ENCODE measurements around the gene C3orf38.

The C3orf38 gene

DNA sequence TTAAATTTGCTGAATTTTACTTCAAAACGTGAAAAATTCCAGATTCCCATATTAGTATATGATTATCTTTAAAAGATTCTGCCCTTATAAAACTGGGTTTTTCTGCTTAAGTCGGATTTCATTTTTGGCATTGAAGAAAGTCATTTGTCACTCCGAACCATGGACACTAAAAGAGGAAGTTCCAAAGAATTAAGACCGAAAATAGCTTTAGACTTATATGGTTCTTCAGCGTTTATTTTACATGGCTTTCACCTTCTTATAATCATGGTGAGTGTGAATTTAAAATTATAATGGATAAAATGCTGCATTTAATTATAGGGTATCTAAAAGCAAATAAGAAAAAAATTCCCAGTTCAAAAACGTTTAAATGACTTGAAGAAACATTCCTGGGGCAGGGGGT lies 1.0 kb downstream of the C3orf38 start:
- DNase-seq (ENCODE audit: low spot score), result no peak

DNA sequence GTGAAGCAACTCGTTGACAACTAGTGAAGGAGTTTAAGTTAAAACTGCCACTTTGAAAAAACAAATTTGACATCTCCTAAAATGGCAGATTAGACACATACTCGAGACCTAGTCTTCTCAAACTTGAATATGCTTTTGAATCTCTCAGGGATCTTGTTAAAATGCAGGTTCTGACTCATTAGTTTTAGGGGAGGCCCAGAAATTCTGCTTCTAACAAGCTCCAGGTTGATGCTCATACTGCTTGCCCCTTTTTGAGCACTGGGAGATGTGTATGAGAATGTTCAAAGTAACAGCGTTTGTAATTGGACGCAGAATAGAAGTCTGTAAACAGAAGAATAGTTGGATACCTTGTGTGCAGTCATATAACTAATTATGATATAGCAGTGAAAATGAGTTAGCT lies 1.6 kb downstream of the C3orf38 start:
- ATAC-seq (ENCODE audit: low read depth), result no peak
- H3K27ac ChIP-seq (ENCODE audit: poor library complexity, severe bottlenecking), result no peak overlapping the region
- TF ChIP-seq, protein P1, sequence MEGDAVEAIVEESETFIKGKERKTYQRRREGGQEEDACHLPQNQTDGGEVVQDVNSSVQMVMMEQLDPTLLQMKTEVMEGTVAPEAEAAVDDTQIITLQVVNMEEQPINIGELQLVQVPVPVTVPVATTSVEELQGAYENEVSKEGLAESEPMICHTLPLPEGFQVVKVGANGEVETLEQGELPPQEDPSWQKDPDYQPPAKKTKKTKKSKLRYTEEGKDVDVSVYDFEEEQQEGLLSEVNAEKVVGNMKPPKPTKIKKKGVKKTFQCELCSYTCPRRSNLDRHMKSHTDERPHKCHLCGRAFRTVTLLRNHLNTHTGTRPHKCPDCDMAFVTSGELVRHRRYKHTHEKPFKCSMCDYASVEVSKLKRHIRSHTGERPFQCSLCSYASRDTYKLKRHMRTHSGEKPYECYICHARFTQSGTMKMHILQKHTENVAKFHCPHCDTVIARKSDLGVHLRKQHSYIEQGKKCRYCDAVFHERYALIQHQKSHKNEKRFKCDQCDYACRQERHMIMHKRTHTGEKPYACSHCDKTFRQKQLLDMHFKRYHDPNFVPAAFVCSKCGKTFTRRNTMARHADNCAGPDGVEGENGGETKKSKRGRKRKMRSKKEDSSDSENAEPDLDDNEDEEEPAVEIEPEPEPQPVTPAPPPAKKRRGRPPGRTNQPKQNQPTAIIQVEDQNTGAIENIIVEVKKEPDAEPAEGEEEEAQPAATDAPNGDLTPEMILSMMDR (IDR thresholded peaks at IDR 0.05; ENCODE audit: poor library complexity, severe bottlenecking), result no peak
- peaks cover 37% of the 10 kb centered on the region for H3K36me3 ChIP-seq (ENCODE audit: low read depth)
- peaks cover 22% of the 10 kb centered on the region for H3K4me1 ChIP-seq (ENCODE audit: insufficient read depth, poor library complexity, severe bottlenecking)
- peak overlapping the region; percentile 75 for H3K4me3 ChIP-seq (ENCODE audit: severe bottlenecking)
- no peaks in the 10 kb centered on the region for H3K27me3 ChIP-seq (ENCODE audit: insufficient read depth, poor library complexity, severe bottlenecking)
- H3K9me3 ChIP-seq (ENCODE audit: severe bottlenecking), result no peaks in the 10 kb centered on the region
- DNase-seq (ENCODE audit: low spot score), result no peak

More for the DNA sequence above, 1.0 kb downstream of the C3orf38 start:
- no peak for ATAC-seq (ENCODE audit: low read depth)
- H3K4me3 ChIP-seq (ENCODE audit: severe bottlenecking), result peak overlapping the region; percentile 75
- peak overlapping the region; percentile 86 for H3K27ac ChIP-seq (ENCODE audit: poor library complexity, severe bottlenecking)
- no peaks in the 10 kb centered on the region for H3K9me3 ChIP-seq (ENCODE audit: severe bottlenecking)
- TF ChIP-seq, protein P1 (IDR thresholded peaks at IDR 0.05; ENCODE audit: poor library complexity, severe bottlenecking), result no peak
- H3K36me3 ChIP-seq (ENCODE audit: low read depth), result peaks cover 32% of the 10 kb centered on the region
- H3K27me3 ChIP-seq (ENCODE audit: insufficient read depth, poor library complexity, severe bottlenecking), result no peaks in the 10 kb centered on the region
- peaks cover 22% of the 10 kb centered on the region for H3K4me1 ChIP-seq (ENCODE audit: insufficient read depth, poor library complexity, severe bottlenecking)

DNA sequence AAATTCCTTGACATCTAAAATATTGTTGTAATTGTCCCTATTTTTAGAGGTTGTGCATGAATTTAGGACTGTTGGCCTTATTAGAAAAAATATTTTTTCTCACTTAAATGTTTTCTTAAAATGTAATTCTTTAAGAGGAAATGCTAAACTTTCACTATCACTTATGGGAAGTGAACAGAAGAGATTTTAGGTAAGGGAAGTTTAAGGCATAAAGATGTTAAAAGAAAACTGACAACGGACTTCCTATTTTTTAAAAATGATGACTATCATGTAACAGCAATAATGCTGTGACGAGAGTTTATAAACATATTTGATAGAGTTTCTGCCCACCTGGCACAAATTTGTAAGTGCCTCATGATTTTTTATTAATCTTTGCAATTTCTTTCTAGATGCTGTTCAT lies 3.1 kb downstream of the C3orf38 start:
- Histone ChIP-seq H3K27ac (ENCODE audit: poor library complexity, severe bottlenecking) (no peak overlapping the region), H3K4me3 (ENCODE audit: severe bottlenecking) (no peak overlapping the region), H3K36me3 (ENCODE audit: low read depth) (peaks cover 52% of the 10 kb centered on the region), H3K27me3 (ENCODE audit: insufficient read depth, poor library complexity, severe bottlenecking) (no peaks in the 10 kb centered on the region), H3K4me1 (ENCODE audit: insufficient read depth, poor library complexity, severe bottlenecking) (peaks cover 22% of the 10 kb centered on the region), H3K9me3 (ENCODE audit: severe bottlenecking) (no peaks in the 10 kb centered on the region)
- TF ChIP-seq, protein P1 (IDR thresholded peaks at IDR 0.05; ENCODE audit: poor library complexity, severe bottlenecking), result no peak
- ATAC-seq (ENCODE audit: low read depth) (no peak), DNase-seq (ENCODE audit: low spot score) (no peak)

DNA sequence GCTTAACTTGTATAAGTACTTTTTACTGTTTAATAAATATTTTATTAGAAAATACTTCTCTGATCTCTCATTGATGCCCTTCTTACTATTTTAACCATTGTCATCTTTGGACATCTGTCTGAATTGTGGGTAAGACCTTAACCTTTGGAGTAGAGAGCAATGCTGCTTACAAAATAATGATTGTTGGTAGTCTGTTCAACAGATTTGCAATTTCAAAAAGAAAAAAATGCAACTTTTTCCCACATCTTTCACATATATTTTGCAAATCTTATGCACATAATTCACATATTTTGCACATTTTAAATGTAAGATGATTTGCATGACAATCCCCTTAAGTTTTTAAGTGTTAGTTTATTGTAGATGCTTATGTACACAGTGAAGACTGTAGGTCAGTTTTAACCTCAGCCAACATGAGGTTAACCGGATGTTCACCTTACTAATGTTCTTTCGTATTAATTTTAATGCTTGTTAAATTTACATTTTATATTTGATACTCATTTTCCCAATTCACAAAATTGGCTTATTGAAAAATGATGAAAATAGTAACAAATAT lies 16.7 kb downstream of the C3orf38 start:
- no peaks in the 10 kb centered on the region for H3K4me1 ChIP-seq (ENCODE audit: insufficient read depth, poor library complexity, severe bottlenecking)
- no peak for ATAC-seq (ENCODE audit: low read depth)
- no peak overlapping the region for H3K4me3 ChIP-seq (ENCODE audit: severe bottlenecking)
- H3K36me3 ChIP-seq (ENCODE audit: low read depth), result peaks cover 17% of the 10 kb centered on the region; the same call in 1 of the 2 replicates
- H3K27ac ChIP-seq (ENCODE audit: poor library complexity, severe bottlenecking), result no peak overlapping the region
- no peak for DNase-seq (ENCODE audit: low spot score)
- no peaks in the 10 kb centered on the region for H3K9me3 ChIP-seq (ENCODE audit: severe bottlenecking)
- no peaks in the 10 kb centered on the region for H3K27me3 ChIP-seq (ENCODE audit: insufficient read depth, poor library complexity, severe bottlenecking)
- TF ChIP-seq, protein P1 (IDR thresholded peaks at IDR 0.05; ENCODE audit: poor library complexity, severe bottlenecking), result no peak

DNA sequence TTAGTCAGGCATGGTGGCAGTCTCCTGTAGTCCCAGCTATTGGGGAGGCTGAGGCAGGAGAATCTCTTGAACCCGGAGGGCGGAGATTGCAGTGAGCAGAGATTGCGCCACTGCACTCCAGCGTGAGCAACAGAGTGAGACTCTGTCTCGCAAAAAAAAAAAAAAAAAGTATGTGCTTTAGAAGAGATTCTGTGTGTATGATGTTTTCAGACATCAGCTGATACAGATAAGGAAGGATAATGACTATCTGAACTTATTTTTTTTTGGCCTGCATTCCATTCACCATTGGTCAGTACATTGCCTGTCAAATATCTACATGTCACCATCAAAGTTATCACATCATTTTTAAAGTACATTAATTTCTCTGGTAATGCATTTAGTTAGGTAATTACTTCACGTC lies 17.4 kb downstream of the C3orf38 start:
- TF ChIP-seq, protein P1 (IDR thresholded peaks at IDR 0.05; ENCODE audit: poor library complexity, severe bottlenecking), result no peak
- H3K9me3 ChIP-seq (ENCODE audit: severe bottlenecking), result no peaks in the 10 kb centered on the region

More for the DNA sequence above, 17.4 kb downstream of the C3orf38 start:
- Histone ChIP-seq H3K4me1 (ENCODE audit: insufficient read depth, poor library complexity, severe bottlenecking) (no peaks in the 10 kb centered on the region), H3K36me3 (ENCODE audit: low read depth) (peaks cover 15% of the 10 kb centered on the region; the same call in 1 of the 2 replicates), H3K4me3 (ENCODE audit: severe bottlenecking) (no peak overlapping the region), H3K27ac (ENCODE audit: poor library complexity, severe bottlenecking) (no peak overlapping the region), H3K27me3 (ENCODE audit: insufficient read depth, poor library complexity, severe bottlenecking) (no peaks in the 10 kb centered on the region)
- DNase-seq (ENCODE audit: low spot score), result no peak
- ATAC-seq (ENCODE audit: low read depth), result no peak

Data from RWPE2 (cell line).